Upper lobe of left lung (tissue), 6 donors: Measurements from ENCODE around the gene PBRM1. TPM values are rescaled to one million over a fixed set of nuclear protein-coding genes. Genes with fewer than 3 reads are reported as not detected.

Source experiments
- ATAC-seq, 2 donors: fragments of 200-7000 bp; cut with Tn5 transposase; one replicate each; pipeline ENCODE4 v1.9.1; 2022; ENCODE audit warnings: mild to moderate bottlenecking in 2 of 2, moderate library complexity in 2 of 2; ENCODE audit not compliant: low FRiP score in 2 of 2
- DNase-seq, 2 donors: peaks; one replicate each; pipeline ENCODE4 v3.0.0-alpha.2; 2019 to 2020
- H3K27ac ChIP-seq, 4 donors: fragments of 200-600 bp; sonication (generic); one replicate each; pipeline ENCODE4 v1.5.1; 2016 to 2019
- H3K27me3 ChIP-seq, 4 donors: fragments of 200-600 bp; sonication (generic); one replicate each; pipeline ENCODE4 v1.5.1; 2017 to 2019
- H3K36me3 ChIP-seq, 4 donors: fragments of 200-600 bp; sonication (generic); one replicate each; pipeline ENCODE4 v1.5.1; 2016 to 2019
- H3K4me1 ChIP-seq, 4 donors: fragments of 200-600 bp; sonication (generic); one replicate each; pipeline ENCODE4 v1.5.1; 2018 to 2019
- H3K4me3 ChIP-seq, 4 donors: fragments of 200-600 bp; sonication (generic); one replicate each; pipeline ENCODE4 v1.5.1; 2017 to 2019; ENCODE audit warnings: mild to moderate bottlenecking in 2 of 4, moderate library complexity in 1 of 4
- H3K9me3 ChIP-seq, 4 donors: fragments of 200-600 bp; sonication (generic); one replicate each; pipeline ENCODE4 v1.5.1; 2018 to 2019
- CTCF ChIP-seq, 6 experiments: fragments of 450-650 bp in 4 of 6; fragments of 200-600 bp in 2 of 6; sonication (generic) in 2 of 6; IDR thresholded peaks; one replicate each; pipeline ENCODE4 v1.5.1; 2016 to 2019; ENCODE audit warnings: antibody characterized with exemption in 6 of 6
- EP300 ChIP-seq, 4 donors: sonication (generic); formaldehyde crosslinking; IDR thresholded peaks; one replicate each; pipeline ENCODE4 v1.5.1; 2017; ENCODE audit warnings: antibody characterized with exemption in 4 of 4, control low read depth in 2 of 4
- POLR2A ChIP-seq, 4 donors: fragments of 450-650 bp; IDR thresholded peaks; one replicate each; pipeline ENCODE4 v1.5.1; 2016 to 2017; ENCODE audit warnings: antibody characterized with exemption in 4 of 4, mild to moderate bottlenecking in 2 of 4
- POLR2AphosphoS5 ChIP-seq, 2 donors: sonication (generic); formaldehyde crosslinking; IDR thresholded peaks; one replicate each; pipeline ENCODE4 v1.5.1; 2017; ENCODE audit warnings: antibody characterized with exemption in 2 of 2
- WGBS, 2 donors: methylation state at CpG; one replicate each; pipeline ENCODE4 v1.1.5; 2017 to 2018; 5-methylcytosine and 5-hydroxymethylcytosine counted together
- total RNA-seq, 6 donors: library from RNA; depleted of rRNA in 4 of 6; stranded (reverse); fragments of >200 nt in 4 of 6; gene quantifications; one replicate each; pipeline versions ENCODE4 v1.1.0 to v1.2.1, GENCODE V29; 2016 to 2021
- donor health status: DM: no; HTN: no; CAD: no; lungs with moderate emphysema.
- donor health status: DM: no; HTN: yes; CAD: no; lungs with severe emphysema.

PBRM1 gene
- total RNA-seq, 6 donors from 2014 or later: 60.9 to 151 (median 81.6) TPM

GRCh38 chr3:52530918-52531826 is 154.5 kb downstream of the PBRM1 start:
- Histone ChIP-seq H3K27me3 (no peaks in the 10 kb centered on the region), H3K4me3 (no peak overlapping the region), H3K4me1 (peaks cover 51 to 84% (median 68%) of the 10 kb centered on the region in 4 donors), H3K36me3 (peaks cover 0 to 20% (median 0%) of the 10 kb centered on the region in 4 donors), H3K27ac (peak overlapping the region; percentile 21 to 75 (median 64)), H3K9me3 (no peaks in the 10 kb centered on the region)
- no peak for ATAC-seq
- TF ChIP-seq POLR2AphosphoS5 (IDR thresholded peaks at IDR 0.05) (no peak), EP300 (IDR thresholded peaks at IDR 0.05) (peak in 1 of 4 donors; percentile 21), CTCF (IDR thresholded peaks at IDR 0.05) (no peak), POLR2A (IDR thresholded peaks at IDR 0.05) (no peak)
- DNase-seq: peak in 1 of 2 donors; percentile 21
- WGBS, 2 donors: 77 to 80% methylated on average over 5 to 9 of the region's 10 CpGs

GRCh38 chr3:52529376-52530333 is 156.1 kb downstream of the PBRM1 start:
- Histone ChIP-seq H3K4me1 (peaks cover 62 to 88% (median 71%) of the 10 kb centered on the region in 4 donors), H3K27ac (peak overlapping the region; percentile 3 to 79 (median 40)), H3K36me3 (peaks cover 0 to 22% (median under 1%) of the 10 kb centered on the region in 4 donors), H3K9me3 (no peaks in the 10 kb centered on the region), H3K4me3 (no peak overlapping the region), H3K27me3 (no peaks in the 10 kb centered on the region)
- ATAC-seq (no peak), DNase-seq (peak in 1 of 2 donors; percentile 19)
- TF ChIP-seq EP300 (IDR thresholded peaks at IDR 0.05): no peak
- peak in 1 of 2 donors; percentile 35 for TF ChIP-seq POLR2AphosphoS5 (IDR thresholded peaks at IDR 0.05)
- WGBS, 2 donors: 72 to 96% methylated on average over 5 to 12 of the region's 12 CpGs

GRCh38 chr3:52528586-52529375 is 156.9 kb downstream of the PBRM1 start:
- ATAC-seq (no peak), DNase-seq (peak; percentile 17 to 50)
- peaks cover 61 to 85% (median 69%) of the 10 kb centered on the region in 4 donors for H3K4me1 ChIP-seq
- 92 to 93% methylated on average over 17 to 25 of the region's 25 CpGs for WGBS, 2 donors
- TF ChIP-seq CTCF (IDR thresholded peaks at IDR 0.05) (no peak), EP300 (IDR thresholded peaks at IDR 0.05) (no peak), POLR2A (IDR thresholded peaks at IDR 0.05) (no peak), POLR2AphosphoS5 (IDR thresholded peaks at IDR 0.05) (no peak)
- H3K4me3 ChIP-seq: no peak overlapping the region
- peaks cover 0 to 30% (median 5%) of the 10 kb centered on the region in 4 donors for H3K36me3 ChIP-seq
- H3K9me3 ChIP-seq: no peaks in the 10 kb centered on the region
- no peaks in the 10 kb centered on the region for H3K27me3 ChIP-seq
- peak overlapping the region; percentile 3 to 80 (median 72) for H3K27ac ChIP-seq

- WGBS, 2 donors: 81 to 96% methylated on average over 8 to 18 of the region's 18 CpGs
- DNase-seq: peak; percentile 10 to 59
- no peaks in the 10 kb centered on the region for H3K27me3 ChIP-seq
- H3K4me1 ChIP-seq: peaks cover 59 to 79% (median 67%) of the 10 kb centered on the region in 4 donors
- H3K9me3 ChIP-seq: no peaks in the 10 kb centered on the region
- H3K4me3 ChIP-seq: no peak overlapping the region
- TF ChIP-seq POLR2AphosphoS5 (IDR thresholded peaks at IDR 0.05): peak in 1 of 2 donors; percentile 32
- TF ChIP-seq POLR2A (IDR thresholded peaks at IDR 0.05): no peak
- H3K27ac ChIP-seq: peak overlapping the region; percentile 76 to 83 (median 80)
- ATAC-seq: no peak
- H3K36me3 ChIP-seq: peaks cover 0 to 39% (median 9%) of the 10 kb centered on the region in 4 donors
These were observed 157.8 kb downstream of the PBRM1 start for GRCh38 chr3:52527732-52528585.
